Aortic smooth muscle cell (primary cell): ENCODE results near the gene KLLN. TPM values are rescaled to one million over a fixed set of nuclear protein-coding genes. Genes with fewer than 3 reads are reported as not detected.

ENCODE experiments used
- total RNA-seq: library from RNA; depleted of rRNA; stranded (reverse); fragments of >200 nt; gene quantifications from 2 replicates; pipeline ENCODE4 v1.2.3, GENCODE V29; 2014

Gene KLLN, protein sequence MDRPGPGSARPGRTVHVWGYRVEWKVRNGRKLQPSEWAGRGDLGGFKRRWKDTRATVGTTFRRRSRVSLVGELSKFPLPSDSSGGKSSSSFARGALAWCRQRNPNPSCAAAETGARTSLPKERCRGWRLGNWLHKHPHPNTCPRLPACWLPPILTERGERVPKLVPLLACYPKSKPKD
- total RNA-seq: 0.40 and 0.56 TPM in 2 replicates

GRCh38 chr10:87863053-87863943 lies at the start of gene KLLN, which contains the start of gene PTEN:
KLLN (minus strand) TSS chr10:87863533; CDS start chr10:87862487, 1,046 bp downstream.
PTEN (plus strand) TSS chr10:87863625; CDS start chr10:87864470, 845 bp downstream.

DNA sequence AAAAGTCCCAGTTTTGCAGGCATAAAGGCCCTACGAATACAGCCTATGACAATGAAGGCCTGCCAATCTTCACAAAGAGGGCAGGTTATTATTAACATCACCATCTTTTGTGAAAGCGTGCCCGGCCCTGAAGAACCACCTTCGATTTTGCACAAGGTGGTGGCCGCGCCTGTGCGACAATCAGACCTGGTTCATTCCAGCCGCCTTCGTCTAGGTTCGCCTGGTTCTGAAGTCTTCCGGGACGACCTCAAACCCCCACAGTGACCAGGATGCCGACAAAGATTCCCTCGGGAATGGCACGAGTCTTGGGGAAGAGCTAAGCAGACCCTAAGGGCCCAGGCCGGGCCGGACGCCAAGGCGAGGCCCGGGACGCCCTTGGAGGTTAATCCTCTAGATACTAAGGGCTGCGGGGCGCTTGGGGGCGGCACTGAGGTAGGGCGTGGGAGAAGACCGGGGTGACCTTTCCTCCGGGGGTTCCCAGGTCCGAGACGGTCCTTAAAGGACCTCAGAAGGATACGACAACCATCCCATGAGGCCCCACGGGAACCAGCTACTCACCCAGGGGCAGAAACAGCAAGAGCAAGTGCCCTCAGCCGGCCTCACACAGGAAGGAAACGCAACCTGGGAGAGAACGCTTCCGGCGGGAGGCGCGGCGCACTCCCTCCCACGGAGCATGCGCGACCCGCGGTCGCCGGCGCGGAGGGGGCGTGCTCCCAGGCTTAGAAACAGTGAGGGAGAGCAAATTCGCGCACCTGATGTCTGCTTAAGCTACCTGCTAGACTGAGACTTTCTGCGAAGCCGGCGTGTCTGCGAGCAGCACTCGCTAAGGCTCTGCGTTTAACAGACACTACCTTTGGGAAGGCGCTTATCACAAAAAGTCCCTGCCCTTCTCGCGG lies 45.5 kb downstream of the KLLN start, which contains the start of gene ATAD1:
TSS of gene ATAD1 (minus strand) at position 618 of the 896 bp plus-strand sequence. CDS start 3,627 bp downstream, outside the sequence.

Other genes with a start within 250 kb of the KLLN start
- 149 and 237 TPM in 2 replicates for gene PAPSS2, start 203.7 kb downstream of the KLLN start, total RNA-seq
- gene ATAD1, start 45.3 kb downstream of the KLLN start, total RNA-seq: 36.7 and 39.7 TPM in 2 replicates
- 121 and 172 TPM in 2 replicates for gene PTEN, start 92 bp upstream of the KLLN start, total RNA-seq